ENCODE measurements around the gene POPDC2. TPM values are rescaled to one million over a fixed set of nuclear protein-coding genes. Genes with fewer than 3 reads are reported as not detected.

Gene POPDC2
- total and polyA plus RNA-seq, 7 donors = 30.7 to 205 (median 137) TPM

DNA sequence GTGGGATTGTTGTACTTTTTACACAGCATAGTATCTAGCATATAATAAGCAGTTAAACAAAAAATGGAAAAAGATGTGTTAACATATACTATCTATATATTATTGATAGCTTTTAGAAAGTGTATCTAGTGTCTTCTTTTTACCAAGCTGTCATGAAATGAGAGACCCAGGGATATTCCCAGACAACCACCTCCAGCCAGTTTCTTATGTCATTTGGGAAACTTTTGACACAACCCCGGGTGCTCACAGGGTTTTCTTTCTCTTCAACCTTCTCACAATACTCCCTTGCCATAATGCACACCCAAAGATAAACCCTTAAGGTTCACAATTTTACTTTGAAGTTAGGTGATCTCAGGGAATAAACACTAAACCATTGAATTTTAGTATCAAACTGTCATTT, 67.5 kb downstream of the POPDC2 start:
- Histone ChIP-seq H3K9me3 (no peaks in the 10 kb centered on the region), H3K4me1 (peaks cover 28% of the 10 kb centered on the region), H3K27ac (no peak overlapping the region), H3K27me3 (ENCODE audit: insufficient read depth in 3 of 3, low read length in 2 of 3) (no peaks in the 10 kb centered on the region), H3K4me3 (no peak overlapping the region), H3K36me3 (ENCODE audit: insufficient read depth in 1 of 2, low read depth in 1 of 2) (peaks cover 0 to 23% of the 10 kb centered on the region in 2 donors)
- TF ChIP-seq, protein P1, sequence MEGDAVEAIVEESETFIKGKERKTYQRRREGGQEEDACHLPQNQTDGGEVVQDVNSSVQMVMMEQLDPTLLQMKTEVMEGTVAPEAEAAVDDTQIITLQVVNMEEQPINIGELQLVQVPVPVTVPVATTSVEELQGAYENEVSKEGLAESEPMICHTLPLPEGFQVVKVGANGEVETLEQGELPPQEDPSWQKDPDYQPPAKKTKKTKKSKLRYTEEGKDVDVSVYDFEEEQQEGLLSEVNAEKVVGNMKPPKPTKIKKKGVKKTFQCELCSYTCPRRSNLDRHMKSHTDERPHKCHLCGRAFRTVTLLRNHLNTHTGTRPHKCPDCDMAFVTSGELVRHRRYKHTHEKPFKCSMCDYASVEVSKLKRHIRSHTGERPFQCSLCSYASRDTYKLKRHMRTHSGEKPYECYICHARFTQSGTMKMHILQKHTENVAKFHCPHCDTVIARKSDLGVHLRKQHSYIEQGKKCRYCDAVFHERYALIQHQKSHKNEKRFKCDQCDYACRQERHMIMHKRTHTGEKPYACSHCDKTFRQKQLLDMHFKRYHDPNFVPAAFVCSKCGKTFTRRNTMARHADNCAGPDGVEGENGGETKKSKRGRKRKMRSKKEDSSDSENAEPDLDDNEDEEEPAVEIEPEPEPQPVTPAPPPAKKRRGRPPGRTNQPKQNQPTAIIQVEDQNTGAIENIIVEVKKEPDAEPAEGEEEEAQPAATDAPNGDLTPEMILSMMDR (IDR thresholded peaks at IDR 0.05) = no peak
- DNase-seq = no peak
- intact Hi-C loops (cut with DNase I) = no loop called here
- no peak for ATAC-seq
- WGBS, 3 donors = 43 to 71% (median 44%) methylated on average over 1 of the region's 1 CpG

Other genes starting within 250 kb of the POPDC2 start
- gene TMEM39A, start 197.0 kb downstream of the POPDC2 start, total RNA-seq = 10 to 100 TPM in 2 of 4 donors, 1 to 10 TPM in 2; 7.5 to 15.6 (median 10.1) TPM
- gene TMEM39A, start 197.0 kb downstream of the POPDC2 start, polyA plus RNA-seq = 10 to 100 TPM in 2 of 3 donors, 1 to 10 TPM in 1; 6.0 to 13.0 (median 11.0) TPM
- gene POGLUT1, start 191.6 kb downstream of the POPDC2 start, total RNA-seq = 1 to 10 TPM; 3.8 to 5.4 (median 4.4) TPM
- gene POGLUT1, start 191.6 kb downstream of the POPDC2 start, polyA plus RNA-seq = 1 to 10 TPM; 3.1 to 4.3 (median 3.3) TPM
- 100 to 1,000 TPM; 147 to 198 (median 182) TPM for gene TIMMDC1, start 162.0 kb downstream of the POPDC2 start, total RNA-seq
- 100 to 1,000 TPM in 2 of 3 donors, 10 to 100 TPM in 1; 98.8 to 311 (median 197) TPM for gene TIMMDC1, start 162.0 kb downstream of the POPDC2 start, polyA plus RNA-seq
- gene CD80, start 101.0 kb downstream of the POPDC2 start, total RNA-seq = under 1 TPM in 1 of 4 donors, not detected in 3; 0.22 TPM
- under 1 TPM in 2 of 3 donors, not detected in 1; 0.06 to 0.07 TPM for gene CD80, start 101.0 kb downstream of the POPDC2 start, polyA plus RNA-seq
- 10 to 100 TPM; 12.6 to 16.9 (median 14.5) TPM for gene ADPRH, start 81.1 kb downstream of the POPDC2 start, total RNA-seq
- 10 to 100 TPM in 2 of 3 donors, 1 to 10 TPM in 1; 5.2 to 16.6 (median 15.0) TPM for gene ADPRH, start 81.1 kb downstream of the POPDC2 start, polyA plus RNA-seq
- gene PLA1A, start 62.7 kb downstream of the POPDC2 start, total RNA-seq = 10 to 100 TPM in 1 of 4 donors, 1 to 10 TPM in 3; 2.3 to 11.7 (median 5.8) TPM
- 1 to 10 TPM; 1.1 to 2.5 (median 2.4) TPM for gene PLA1A, start 62.7 kb downstream of the POPDC2 start, polyA plus RNA-seq
- gene COX17, start 16.8 kb upstream of the POPDC2 start, total RNA-seq = 100 to 1,000 TPM in 3 of 4 donors, 10 to 100 TPM in 1; 89.5 to 180 (median 127) TPM
- gene COX17, start 16.8 kb upstream of the POPDC2 start, polyA plus RNA-seq = 100 to 1,000 TPM; 166 to 330 (median 304) TPM
- gene CFAP91, start 42.4 kb upstream of the POPDC2 start, total RNA-seq = under 1 TPM in 3 of 4 donors, not detected in 1; 0.52 to 0.88 (median 0.57) TPM
- under 1 TPM; 0.09 to 0.72 (median 0.13) TPM for gene CFAP91, start 42.4 kb upstream of the POPDC2 start, polyA plus RNA-seq
- not detected for gene NR1I2, start 121.5 kb upstream of the POPDC2 start, total RNA-seq
- gene NR1I2, start 121.5 kb upstream of the POPDC2 start, polyA plus RNA-seq = under 1 TPM in 2 of 3 donors, not detected in 1; 0.03 to 0.05 TPM